ENCODE results near the gene TNFSF4.

Gene TNFSF4

DNA sequence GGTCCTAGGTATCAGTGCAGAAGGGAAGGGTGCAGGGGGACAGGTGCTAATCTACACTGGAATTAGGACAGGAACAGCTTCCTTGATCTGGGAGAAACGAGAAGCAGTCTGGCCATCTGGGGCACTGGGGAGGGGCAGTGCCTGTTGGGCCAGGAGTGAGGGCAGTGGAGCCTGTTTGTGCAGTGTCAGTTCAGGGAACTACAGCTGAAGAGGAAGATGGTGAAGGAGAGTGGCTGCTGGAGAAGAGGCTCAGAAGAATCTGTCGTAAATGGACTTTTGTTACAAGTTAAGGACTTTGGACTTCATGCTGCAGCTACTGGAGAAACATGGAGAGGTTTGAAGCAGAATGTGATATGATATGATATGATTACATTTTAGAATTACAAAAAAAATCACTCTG lies 3.2 kb upstream of the TNFSF4 start:
- DNase-seq = no peak

DNA sequence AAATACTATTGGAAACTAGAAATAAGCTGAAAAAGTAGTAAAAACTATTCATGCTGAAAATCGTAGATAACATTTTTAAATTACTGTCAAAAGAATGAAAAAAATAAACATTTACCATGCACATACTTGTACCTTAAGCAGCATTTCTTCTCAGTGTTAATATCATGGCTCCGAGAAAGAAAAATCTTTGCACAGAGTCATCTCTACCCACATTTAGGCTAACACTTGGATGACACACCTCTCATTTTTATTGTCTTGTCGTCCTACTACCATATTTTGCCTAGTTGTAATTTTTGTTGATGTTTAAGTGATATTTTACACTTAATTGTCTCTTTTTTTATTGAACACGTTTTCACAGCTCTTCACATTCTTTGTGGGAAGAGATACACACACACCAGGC lies 1.7 kb upstream of the TNFSF4 start:
- DNase-seq = no peak

DNA sequence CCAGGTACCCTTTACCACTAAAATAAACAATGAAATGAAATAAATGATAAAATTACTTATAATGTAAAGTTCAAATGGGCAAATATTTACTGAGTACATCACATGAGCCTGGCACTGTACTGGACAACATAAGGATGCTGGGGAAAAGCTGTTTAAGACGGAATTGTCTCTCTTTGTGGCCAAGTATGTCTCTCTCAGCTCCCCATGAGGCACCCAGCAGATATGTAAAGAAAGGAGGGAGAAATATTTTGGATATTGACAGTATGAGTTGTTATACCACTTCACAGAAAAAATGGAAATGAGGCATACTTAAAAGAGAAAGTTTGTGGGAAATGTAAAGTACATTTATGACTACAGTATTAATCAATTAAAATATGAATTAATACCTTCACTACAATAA lies 1.0 kb upstream of the TNFSF4 start:
- no peak for DNase-seq

- DNase-seq = no peak
These were observed 1.7 kb downstream of the TNFSF4 start for GRCh38 chr1:173205146-173206051.

DNA sequence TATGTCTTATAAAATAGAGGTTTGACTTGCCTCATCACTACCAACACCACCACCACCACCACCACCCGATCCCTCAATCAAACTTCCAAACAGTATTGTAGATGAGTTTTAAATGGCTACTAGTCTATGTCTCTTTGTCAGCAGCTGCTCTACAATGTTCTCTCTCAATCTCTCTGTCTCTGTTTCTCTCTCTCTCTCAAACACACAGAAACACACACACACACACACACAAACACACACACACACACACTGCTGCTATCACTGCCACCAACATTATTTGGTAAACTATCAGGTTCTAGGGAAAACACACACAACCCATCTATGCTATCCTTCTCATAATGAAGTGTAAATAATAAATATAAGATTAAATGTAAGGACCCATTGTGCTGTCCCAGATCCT lies 2.4 kb downstream of the TNFSF4 start:
- DNase-seq = no peak

DNA sequence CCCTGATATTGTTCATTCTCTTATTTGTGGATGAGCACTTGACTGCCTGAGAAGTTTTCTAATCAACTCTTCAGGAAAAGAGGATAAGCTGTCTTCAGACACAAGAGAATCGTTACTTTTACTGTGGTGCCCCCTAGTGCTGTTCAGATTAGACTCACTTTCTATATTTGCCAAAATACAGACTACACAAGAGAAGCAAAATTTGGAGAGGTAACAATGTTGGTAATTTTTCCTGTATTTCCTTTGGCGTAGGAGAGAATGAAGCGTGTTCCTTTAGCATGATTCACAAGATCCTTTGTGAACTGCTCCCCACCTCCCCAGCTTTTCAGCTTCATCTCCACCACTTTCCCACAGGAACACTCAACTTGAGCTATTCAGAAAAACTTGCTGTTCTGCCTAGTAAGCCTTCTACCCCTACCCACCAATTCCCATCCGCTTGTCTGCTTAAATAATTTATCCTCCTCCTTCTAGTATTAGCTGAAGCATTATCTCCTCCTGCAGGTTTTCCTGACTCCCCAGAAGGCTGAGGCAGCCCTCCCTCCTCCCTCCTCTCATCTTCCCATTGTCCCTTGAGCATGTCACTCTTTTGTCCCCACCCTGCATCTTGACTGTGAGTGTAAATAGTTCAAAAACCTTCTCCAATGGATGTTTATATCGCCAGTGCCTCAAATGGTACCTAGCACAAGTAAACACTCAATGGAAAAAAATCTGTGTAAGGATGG lies 4.5 kb downstream of the TNFSF4 start:
- no peak for DNase-seq

DNA sequence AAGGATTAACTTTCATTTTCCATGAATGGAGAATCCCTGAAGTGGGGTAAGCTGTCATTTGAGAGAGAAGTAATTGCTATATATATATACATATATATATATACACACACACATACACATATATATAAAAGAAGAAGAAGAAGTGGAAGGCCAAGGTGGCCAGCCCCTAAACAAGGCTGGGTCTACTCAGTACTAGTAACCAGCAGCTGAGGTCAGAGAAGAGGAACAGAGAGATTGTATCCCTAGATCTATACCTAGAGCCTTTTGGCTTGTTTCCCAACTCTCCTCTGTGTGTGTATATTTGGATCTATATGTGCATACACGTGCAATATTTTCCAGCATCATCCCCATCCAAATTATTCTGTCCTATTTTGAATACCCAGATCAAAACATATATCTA lies 5.2 kb downstream of the TNFSF4 start:
- DNase-seq = no peak

- DNase-seq = no peak
These were observed 11.5 kb downstream of the TNFSF4 start for GRCh38 chr1:173195596-173196088.

GRCh38 chr1:173193639-173194038 lies 13.5 kb downstream of the TNFSF4 start:
- DNase-seq = no peak

DNA sequence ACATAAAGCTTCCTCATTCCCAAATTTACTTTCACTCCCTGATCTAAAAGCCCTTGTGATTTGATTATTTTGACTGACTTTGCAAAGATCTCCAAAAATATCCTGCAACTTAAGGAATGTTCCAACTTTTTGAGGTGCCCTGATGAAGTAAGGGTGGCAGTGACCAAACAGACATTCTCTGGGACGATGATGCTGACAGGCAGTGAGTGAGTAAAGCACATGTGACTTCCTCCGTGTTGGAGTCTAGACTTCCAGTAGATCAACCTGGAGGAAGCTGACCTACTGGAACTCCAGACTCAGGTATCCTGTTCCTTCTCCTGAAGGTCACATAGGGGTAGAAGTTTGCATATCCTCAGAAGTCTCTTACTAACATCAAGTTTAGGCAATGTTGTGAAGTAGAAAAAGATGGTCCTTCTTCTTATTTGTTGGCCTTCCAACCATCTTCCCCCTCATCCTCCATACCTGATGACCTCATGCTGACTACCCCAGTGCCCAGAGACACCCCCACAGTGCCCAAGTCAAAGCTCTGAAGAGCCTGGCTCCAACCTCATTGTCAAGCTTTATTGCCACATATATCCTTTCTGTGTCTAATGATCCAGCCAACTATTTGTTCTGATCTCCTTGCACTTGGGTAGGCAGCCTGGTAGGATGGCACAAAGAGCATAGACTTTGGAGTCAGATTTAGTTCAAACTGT lies 16.0 kb downstream of the TNFSF4 start:
- no peak for DNase-seq

DNA sequence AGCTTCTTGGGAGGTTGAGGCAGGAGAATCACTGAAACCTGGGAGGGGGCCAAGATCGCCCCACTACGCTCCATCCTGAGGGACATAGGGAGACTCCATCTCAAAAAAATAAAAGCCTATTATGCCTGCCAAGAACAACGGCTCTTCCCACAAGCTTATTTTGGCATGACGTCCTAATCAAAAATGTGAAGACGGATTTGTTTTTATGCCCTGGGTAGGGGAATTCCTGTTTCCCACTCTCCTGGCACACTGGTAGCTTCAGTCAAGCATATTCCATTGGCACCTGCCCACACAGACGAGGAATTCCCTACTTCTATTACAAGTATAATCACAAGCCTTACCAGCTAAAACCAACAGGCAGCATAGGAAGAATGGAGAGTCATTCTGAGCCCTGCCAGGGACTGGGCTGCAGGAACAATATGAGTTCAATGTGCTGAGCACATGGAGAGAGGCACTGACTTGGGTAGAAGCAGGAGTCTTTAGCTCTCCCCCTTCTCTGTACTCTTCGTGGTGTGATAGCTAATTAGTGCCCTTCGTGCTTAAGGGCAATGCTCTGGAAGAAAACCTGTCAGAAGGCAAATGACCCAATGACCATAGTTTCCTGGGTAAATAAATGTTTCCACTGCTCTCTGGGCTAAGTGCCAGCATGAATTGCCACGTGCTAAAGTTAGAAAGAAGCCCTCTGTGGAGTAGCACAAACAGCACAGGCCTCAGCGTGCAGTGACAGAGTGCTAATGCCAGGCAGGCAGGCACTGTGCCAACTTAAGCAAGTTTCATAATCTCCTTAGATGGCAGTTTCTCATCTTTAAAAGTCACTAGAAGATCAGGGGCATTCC lies 16.8 kb downstream of the TNFSF4 start:
- no peak for DNase-seq

DNA sequence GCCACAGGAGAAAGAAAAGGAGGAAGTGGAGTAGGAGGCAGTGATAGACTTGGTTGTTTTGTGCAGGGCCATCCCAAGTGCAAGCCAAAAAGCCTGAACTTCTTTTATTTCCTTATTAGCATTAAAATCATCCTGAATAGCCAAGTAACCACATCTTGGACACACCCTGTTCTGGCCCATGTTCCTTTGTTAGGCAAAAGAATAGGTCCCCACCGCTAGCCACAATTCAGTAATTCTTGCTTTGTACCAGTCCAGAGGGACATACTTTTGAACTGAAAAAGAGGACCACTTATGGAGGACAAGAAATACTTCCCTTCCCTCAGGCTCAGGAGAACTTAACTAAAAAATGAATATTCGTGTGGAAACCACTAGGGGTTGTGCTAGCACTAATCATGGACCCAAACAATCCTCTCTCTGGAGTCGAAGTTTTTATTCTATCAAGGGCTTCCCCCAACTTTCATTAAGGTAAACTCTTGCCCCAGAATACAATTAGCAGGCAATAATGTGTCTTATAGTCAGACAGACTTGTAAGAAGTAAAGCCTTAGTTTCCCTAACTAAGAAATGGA lies 19.4 kb downstream of the TNFSF4 start:
- no peak for DNase-seq

- DNase-seq = no peak
These were observed 25.3 kb downstream of the TNFSF4 start for GRCh38 chr1:173181791-173182190.

DNA sequence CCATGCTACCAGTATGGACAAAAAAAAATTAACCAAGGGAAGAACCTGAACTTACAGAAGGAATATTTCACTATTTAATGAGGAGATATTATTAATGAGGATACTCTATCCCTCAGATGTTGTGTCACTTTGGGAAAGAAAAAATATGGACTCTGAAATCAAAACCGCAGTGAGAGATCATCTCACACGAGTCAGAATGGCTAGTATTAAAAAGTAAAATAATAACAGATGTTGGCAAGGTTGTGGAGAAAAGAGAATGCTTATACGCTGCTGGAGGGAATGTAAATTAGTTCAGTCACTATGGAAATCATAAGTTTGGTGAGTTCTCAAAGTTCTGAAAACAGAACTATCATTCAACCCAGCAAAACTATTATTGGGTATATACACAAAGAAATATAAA lies 30.9 kb downstream of the TNFSF4 start:
- DNase-seq = no peak

DNA sequence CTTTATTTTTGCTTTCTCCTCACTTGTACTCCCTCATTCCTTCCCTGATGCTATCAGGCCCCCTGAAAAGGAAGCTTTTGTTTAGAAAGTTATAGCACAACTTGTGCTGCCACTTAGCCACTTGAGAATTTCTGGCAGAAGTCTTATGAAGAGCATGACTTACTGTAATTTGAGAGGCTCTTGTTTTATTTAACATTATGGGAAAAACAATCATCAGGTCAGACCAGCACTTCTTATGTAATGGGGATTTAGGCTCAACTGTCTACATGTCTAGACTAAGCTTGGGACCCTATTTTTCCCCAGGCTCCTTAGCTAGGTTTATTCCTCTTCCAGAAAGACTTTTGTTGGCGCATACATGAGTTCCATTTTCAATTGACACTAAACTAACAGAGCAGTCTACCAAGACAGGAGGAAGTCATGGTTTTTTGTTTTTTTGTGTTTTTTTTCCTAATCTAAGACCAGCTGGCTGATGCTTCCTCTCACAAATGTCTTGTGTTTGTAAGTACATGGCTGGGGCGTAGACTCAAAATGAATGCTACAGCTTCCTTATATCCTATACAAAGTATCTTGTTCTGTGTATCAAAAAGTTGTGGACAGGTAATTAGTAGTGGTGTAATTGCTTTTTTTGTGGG lies 31.5 kb downstream of the TNFSF4 start:
- no peak for DNase-seq

DNA sequence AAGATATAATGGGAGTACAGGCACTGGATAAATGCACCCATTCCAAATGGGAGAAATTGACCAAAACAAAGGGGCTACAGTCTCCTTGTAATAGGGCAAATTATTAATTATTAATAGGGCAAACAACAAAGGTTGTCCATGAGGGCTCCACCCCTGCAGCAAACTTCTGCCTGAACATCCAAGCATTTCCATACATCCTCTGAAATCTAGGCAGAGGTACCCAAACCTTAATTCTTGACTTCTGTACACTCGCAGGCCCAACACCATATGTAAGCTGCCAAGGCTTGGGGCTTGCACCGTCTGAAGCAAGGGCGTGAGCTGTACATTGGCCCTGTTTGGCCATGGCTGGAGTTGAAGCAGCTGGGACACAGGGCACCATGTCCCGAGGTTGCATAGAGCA lies 33.7 kb downstream of the TNFSF4 start:
- no peak for DNase-seq

DNA sequence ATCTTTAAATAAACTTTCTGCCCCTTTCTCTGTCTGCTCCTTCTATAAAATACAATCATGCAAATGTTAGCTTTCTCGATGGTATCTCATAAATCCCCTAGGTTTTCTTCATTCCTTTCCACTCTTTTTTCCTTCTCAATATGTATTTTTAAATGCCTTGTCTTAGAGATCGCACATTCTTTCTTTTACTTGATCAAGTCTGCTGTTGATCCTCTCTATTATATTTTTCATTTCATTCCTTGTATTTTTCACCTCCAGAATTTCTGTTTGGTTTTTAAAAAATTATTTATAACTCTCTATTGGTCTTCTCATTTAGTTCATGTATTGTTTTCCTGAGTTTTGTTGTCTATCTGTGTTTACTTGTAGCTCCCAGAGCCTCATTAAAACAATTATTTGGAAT lies 36.0 kb downstream of the TNFSF4 start:
- DNase-seq = no peak

GRCh38 chr1:173168941-173169340 lies 38.2 kb downstream of the TNFSF4 start:
- DNase-seq = no peak

- no peak for DNase-seq
These were observed 42.4 kb downstream of the TNFSF4 start for GRCh38 chr1:173164686-173165085.

DNA sequence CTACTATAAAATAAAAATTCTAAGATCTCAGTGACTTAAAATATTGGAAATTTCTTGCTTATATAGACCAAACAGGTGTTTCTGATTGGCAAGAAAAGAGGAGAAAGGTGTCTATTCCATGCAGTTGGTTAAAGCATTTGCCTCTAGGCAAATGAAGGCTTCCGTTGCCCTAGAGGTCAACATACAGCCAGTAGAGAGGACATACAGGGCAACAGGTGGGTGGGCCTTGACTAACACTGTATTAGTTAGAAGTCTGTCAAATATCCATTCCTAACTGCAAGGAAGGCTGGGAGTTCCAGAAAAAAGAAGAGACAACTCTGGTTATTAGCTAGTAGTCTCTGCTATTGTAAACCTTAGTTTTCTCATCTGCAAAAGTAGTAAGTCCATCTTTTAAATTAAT lies 43.0 kb downstream of the TNFSF4 start:
- no peak for DNase-seq

DNA sequence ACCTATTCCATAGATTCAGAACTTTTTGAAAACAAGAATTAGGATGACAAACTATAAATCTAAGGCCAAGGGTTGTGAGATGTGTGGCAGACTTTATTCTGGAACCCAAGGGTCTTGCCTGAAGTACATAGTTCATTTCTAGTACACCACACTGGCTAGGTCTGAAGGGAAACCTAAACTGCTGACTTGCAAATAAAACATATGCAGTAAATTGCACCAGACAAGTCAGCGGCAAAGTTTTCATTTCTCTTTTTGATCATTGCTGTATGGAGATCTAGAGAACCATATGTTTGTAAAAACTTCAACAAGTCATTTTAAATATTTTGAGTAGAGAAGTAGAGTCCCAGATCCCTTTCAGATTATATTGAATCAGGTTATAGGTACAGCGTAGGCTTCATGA lies 43.9 kb downstream of the TNFSF4 start:
- no peak for DNase-seq

- no peak for DNase-seq
These were observed 44.5 kb downstream of the TNFSF4 start for GRCh38 chr1:173162601-173163000.
